ENCODE measurements around the gene SLC10A2.

- TF ChIP-seq CTCF (conservative IDR thresholded peaks at IDR 0.05; ENCODE audit: low read length) (no peak), EZH2phosphoT487 (IDR thresholded peaks at IDR 0.05; ENCODE audit: borderline replicate concordance, low read depth, low read length) (no peak)
These were observed 15.2 kb upstream of the SLC10A2 start for GRCh38 chr13:103081435-103081834.

Data from OCI-LY7 (cell line).